AG04449 (cell line): ENCODE measurements around the gene TMEM272.

Source experiments
- CTCF ChIA-PET: fragments of 350-600 bp; formaldehyde crosslinking; extraction: SDS; loops from one replicate; lab custom pipeline; 2021; ENCODE audit warnings: antibody characterized with exemption; lab: Yijun Ruan, JAX
- POLR2A ChIA-PET: fragments of 400-600, 350-600 bp; formaldehyde crosslinking; extraction: SDS; loops from one replicate; lab custom pipeline; 2020; ENCODE audit warnings: antibody characterized with exemption, inconsistent platforms; lab: Yijun Ruan, JAX
- DNase-seq: peaks from one replicate; pipeline ENCODE4 v3.0.0-alpha.2; 2010; ENCODE audit warnings: low read depth, low spot score
- H3K4me3 ChIP-seq: 2 replicates; pipeline ENCODE4 v1.5.1; 2011; ENCODE audit warnings: low read depth, mild to moderate bottlenecking, control low read depth, low read length
- TF ChIP-seq, protein P1 (sequence below): IDR thresholded peaks from one replicate; pipeline ENCODE4 v1.5.1; 2011; ENCODE audit warnings: mild to moderate bottlenecking, moderate library complexity, low read length, control low read depth, inconsistent platforms; ENCODE audit not compliant: insufficient read depth; ENCODE audit errors: missing control alignments

TMEM272 gene

GRCh38 chr13:51808811-51809210, 36.2 kb downstream of the TMEM272 start:
- DNase-seq, result no peak
- CTCF ChIA-PET, result interaction anchor here (8.8 kb wide), 1 partner anchor 319 kb away, joined by 115 read pairs; the partner anchor contains the start of gene NEK5
- H3K4me3 ChIP-seq, result no peak overlapping the region
- POLR2A ChIA-PET, result no interaction called here
- TF ChIP-seq, protein P1, sequence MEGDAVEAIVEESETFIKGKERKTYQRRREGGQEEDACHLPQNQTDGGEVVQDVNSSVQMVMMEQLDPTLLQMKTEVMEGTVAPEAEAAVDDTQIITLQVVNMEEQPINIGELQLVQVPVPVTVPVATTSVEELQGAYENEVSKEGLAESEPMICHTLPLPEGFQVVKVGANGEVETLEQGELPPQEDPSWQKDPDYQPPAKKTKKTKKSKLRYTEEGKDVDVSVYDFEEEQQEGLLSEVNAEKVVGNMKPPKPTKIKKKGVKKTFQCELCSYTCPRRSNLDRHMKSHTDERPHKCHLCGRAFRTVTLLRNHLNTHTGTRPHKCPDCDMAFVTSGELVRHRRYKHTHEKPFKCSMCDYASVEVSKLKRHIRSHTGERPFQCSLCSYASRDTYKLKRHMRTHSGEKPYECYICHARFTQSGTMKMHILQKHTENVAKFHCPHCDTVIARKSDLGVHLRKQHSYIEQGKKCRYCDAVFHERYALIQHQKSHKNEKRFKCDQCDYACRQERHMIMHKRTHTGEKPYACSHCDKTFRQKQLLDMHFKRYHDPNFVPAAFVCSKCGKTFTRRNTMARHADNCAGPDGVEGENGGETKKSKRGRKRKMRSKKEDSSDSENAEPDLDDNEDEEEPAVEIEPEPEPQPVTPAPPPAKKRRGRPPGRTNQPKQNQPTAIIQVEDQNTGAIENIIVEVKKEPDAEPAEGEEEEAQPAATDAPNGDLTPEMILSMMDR, result no peak

DNA sequence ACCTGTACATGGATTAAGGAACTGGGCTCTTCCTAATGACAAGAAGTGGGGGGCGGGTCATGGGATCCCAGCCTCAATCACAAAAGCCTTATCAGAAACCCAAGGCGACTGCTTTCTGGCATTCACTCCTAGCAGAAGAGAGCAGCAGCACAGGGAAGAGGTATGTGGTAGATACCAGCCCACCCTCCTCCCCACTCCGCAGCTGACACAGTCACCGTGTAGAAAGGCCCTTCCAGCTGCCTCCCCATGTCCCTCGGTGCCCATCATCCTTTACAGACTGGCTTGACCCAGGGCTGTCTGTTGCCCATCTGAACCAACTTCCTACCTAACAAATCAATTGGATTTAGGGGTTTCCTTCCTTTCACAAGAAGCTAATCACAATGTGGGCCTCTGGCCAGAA, 37.9 kb downstream of the TMEM272 start:
- ChIA-PET POLR2A (no interaction called here), CTCF (interaction anchor here (3.3 kb wide), 1 partner anchor 8 kb away, joined by 37 read pairs; no protein-coding TSS in a partner anchor)
- DNase-seq, result no peak
- TF ChIP-seq, protein P1, result no peak
- H3K4me3 ChIP-seq, result no peak overlapping the region

GRCh38 chr13:51806566-51806965, 38.4 kb downstream of the TMEM272 start:
- no peak for DNase-seq
- POLR2A ChIA-PET, result no interaction called here
- CTCF ChIA-PET, result interaction anchor here (3.3 kb wide), 1 partner anchor 9 kb away, joined by 37 read pairs; no protein-coding TSS in a partner anchor
- TF ChIP-seq, protein P1, result no peak
- no peak overlapping the region for H3K4me3 ChIP-seq

DNA sequence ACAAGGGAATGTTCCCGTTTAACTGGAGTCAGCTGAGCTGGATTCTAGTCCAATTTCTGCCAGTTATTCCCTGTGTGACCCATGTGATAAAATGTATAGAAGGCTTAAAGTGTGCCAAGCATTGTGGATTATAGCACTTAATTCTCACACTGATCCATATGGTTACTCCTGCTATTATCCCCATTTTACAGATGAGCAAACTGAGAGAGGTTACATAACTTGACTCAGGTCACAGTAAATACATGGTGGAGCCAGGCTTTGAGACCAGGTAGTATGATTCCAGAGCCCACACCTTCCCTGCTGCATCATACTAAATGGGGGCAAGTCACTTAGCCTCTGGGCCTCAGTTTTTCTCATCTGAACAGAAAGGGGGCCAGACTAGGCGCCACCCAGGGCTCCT, 39.1 kb downstream of the TMEM272 start:
- no peak for DNase-seq
- ChIA-PET CTCF (interaction anchor here (1.7 to 3.3 kb wide), 2 partner anchors 9 to 321 kb away, joined by 3 to 37 read pairs; no protein-coding TSS in a partner anchor), POLR2A (no interaction called here)
- H3K4me3 ChIP-seq, result no peak overlapping the region
- TF ChIP-seq, protein P1, result no peak

GRCh38 chr13:51805313-51805712, 39.7 kb downstream of the TMEM272 start:
- CTCF ChIA-PET, result interaction anchor here (1.7 to 3.3 kb wide), 2 partner anchors 10 to 322 kb away, joined by 3 to 37 read pairs; no protein-coding TSS in a partner anchor

More at GRCh38 chr13:51805313-51805712, 39.7 kb downstream of the TMEM272 start:
- no peak for DNase-seq
- POLR2A ChIA-PET, result no interaction called here
- TF ChIP-seq, protein P1, result no peak
- H3K4me3 ChIP-seq, result no peak overlapping the region
